ENCODE measurements around the gene PVR.

DNA sequence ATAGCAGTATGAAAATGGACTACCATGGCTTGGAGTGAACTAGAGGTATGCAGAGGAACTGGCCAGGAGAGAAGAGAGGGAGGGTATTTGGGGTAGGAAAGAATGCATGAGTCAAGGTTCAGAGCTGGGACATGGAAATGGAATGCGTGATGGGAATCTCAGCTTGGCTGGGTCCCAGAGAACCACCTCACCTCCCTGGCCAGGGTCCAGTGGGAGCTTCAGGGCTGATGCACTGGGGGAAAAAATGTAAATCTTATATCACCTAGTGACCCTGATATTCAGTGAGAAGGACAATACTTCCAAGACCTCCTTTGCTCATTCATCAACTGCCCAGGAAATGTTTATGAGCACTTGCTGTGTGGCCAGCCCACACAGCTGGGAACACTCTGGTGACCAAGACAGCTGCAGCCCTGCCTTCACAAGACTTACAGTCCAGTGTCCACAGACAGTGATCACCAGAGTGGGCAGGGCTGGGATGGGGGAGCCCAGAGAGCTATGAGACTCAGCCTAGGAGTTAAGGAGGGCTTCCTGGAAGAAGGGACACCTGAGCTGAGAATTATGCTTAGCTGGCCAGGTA is 17.6 kb upstream of the PVR start:
- TF ChIP-seq, protein P1, sequence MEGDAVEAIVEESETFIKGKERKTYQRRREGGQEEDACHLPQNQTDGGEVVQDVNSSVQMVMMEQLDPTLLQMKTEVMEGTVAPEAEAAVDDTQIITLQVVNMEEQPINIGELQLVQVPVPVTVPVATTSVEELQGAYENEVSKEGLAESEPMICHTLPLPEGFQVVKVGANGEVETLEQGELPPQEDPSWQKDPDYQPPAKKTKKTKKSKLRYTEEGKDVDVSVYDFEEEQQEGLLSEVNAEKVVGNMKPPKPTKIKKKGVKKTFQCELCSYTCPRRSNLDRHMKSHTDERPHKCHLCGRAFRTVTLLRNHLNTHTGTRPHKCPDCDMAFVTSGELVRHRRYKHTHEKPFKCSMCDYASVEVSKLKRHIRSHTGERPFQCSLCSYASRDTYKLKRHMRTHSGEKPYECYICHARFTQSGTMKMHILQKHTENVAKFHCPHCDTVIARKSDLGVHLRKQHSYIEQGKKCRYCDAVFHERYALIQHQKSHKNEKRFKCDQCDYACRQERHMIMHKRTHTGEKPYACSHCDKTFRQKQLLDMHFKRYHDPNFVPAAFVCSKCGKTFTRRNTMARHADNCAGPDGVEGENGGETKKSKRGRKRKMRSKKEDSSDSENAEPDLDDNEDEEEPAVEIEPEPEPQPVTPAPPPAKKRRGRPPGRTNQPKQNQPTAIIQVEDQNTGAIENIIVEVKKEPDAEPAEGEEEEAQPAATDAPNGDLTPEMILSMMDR (IDR thresholded peaks at IDR 0.05; ENCODE audit: poor library complexity, severe bottlenecking) = no peak
- no peak for TF ChIP-seq RAD21 (conservative IDR thresholded peaks at IDR 0.05)
- no peak for TF ChIP-seq TAF1 (IDR thresholded peaks at IDR 0.05; ENCODE audit: low read depth)
- TF ChIP-seq EP300 (conservative IDR thresholded peaks at IDR 0.05; ENCODE audit: poor library complexity, severe bottlenecking) = no peak
- no peak for TF ChIP-seq EZH2 (IDR thresholded peaks at IDR 0.05; ENCODE audit: borderline replicate concordance, insufficient read depth, low read length, poor library complexity, severe bottlenecking)

All from neural cell (in vitro differentiated cells).